T-helper 2 cell treated with Interferon-gamma antibody and Interleukin-4, amounts not matched to agents 100 ng/mL and 5 ng/mL, for 36 hours (primary cell): Measurements from ENCODE around the gene STK36. TPM values are rescaled to one million over a fixed set of nuclear protein-coding genes. Genes with fewer than 3 reads are reported as not detected.

Experiments used
- intact Hi-C: fragments of 100-400 bp; cut with micrococcal nuclease; formaldehyde crosslinking; loops from one replicate; pipeline ENCODE4 v1.15.1; 2023
- total RNA-seq: library from RNA; stranded (reverse); gene quantifications from 2 replicates; pipeline ENCODE4 v1.2.3, GENCODE V29; 2022

Gene STK36, protein sequence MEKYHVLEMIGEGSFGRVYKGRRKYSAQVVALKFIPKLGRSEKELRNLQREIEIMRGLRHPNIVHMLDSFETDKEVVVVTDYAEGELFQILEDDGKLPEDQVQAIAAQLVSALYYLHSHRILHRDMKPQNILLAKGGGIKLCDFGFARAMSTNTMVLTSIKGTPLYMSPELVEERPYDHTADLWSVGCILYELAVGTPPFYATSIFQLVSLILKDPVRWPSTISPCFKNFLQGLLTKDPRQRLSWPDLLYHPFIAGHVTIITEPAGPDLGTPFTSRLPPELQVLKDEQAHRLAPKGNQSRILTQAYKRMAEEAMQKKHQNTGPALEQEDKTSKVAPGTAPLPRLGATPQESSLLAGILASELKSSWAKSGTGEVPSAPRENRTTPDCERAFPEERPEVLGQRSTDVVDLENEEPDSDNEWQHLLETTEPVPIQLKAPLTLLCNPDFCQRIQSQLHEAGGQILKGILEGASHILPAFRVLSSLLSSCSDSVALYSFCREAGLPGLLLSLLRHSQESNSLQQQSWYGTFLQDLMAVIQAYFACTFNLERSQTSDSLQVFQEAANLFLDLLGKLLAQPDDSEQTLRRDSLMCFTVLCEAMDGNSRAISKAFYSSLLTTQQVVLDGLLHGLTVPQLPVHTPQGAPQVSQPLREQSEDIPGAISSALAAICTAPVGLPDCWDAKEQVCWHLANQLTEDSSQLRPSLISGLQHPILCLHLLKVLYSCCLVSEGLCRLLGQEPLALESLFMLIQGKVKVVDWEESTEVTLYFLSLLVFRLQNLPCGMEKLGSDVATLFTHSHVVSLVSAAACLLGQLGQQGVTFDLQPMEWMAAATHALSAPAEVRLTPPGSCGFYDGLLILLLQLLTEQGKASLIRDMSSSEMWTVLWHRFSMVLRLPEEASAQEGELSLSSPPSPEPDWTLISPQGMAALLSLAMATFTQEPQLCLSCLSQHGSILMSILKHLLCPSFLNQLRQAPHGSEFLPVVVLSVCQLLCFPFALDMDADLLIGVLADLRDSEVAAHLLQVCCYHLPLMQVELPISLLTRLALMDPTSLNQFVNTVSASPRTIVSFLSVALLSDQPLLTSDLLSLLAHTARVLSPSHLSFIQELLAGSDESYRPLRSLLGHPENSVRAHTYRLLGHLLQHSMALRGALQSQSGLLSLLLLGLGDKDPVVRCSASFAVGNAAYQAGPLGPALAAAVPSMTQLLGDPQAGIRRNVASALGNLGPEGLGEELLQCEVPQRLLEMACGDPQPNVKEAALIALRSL (N-terminal part only)
- 13.6 TPM in 2 replicates for total RNA-seq

DNA sequence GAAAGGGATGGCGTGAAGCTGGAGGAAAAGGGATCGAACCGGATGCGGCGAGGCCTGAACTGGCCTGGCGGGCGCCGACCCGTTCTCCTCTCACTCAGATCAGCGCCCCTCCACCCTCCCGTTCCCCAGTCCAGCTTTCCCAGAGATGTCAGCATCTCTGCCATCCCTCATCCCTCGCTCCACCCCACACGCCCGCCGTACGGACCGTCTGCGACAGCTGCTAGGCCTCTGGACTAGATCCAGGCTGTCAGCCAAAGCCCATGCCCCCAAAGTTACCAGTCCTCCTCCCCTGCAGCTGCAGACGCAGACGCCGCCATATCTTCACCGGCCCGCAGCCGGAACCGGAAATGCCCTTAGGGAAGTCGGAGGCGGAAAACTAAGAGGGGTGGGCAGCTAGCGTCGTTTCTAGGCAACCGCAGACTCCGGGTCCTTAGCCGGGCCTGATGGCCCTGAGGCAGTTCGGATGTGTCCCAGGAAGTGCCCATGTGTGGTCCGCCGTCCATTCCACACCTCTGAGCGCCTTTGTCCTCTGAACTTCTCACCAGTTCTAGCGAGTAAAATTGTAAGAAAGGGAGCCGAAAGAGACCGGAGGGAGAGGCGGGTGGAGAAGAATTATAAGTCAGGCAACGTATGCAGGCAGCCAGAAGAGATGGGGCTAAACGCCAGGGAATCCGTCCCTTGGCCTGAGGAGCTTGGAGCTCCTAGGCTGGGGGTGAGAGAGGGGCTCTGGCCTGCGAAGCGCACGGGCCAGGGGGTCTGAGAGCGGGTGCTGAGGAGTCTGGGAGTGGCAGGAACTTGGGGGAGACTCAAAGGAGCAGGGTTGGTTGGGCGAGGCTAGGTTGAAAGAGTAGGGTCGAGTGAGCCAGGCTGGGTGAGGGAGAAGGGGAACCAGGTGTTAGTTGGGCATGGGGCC lies at the start of gene STK36, which contains the start of gene RNF25:
STK36 (plus strand) TSS at position 433 of the 913 bp plus-strand sequence. CDS start 744 bp downstream, outside the sequence.
RNF25 (minus strand) TSS at position 349 of the 913 bp plus-strand sequence; CDS start at position 317, 32 bp downstream.
- intact Hi-C loops, result loop anchor here (1.0 to 5.0 kb wide), 5 partner anchors 13 to 535 kb away; partner anchors contain the start of genes AAMP, BCS1L, CNOT9 and PNKD

DNA sequence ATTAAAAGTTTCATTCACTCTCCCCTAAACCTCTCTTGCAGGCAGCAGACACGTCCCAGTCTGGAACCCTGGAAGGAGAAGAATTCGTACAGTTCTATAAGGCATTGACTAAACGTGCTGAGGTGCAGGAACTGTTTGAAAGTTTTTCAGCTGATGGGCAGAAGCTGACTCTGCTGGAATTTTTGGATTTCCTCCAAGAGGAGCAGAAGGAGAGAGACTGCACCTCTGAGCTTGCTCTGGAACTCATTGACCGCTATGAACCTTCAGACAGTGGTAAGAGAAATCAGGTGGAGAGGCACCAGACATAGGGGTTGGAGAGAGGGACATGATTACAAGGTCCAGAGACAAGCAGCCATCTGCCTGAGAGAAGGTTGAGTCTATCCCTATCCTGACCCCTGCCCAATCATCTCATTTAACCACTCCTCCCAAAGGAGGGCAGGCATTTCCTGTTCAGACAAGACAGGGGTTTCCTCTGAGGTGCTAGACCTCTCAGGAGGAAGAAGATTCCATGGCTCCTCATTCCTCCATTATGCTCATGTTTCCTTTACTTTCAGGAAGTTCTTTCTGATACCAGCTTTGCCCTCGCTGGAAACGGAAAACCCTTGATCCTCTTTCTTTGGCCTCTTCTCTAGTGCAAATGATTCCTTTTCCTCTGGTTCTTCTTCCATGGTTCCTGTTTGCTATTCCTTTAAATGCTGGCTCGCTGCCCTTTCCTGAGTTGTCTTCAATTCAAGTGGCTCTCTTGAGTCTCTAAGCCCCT lies 49.1 kb upstream of the STK36 start:
- intact Hi-C loops, result no loop called here

GRCh38 chr2:218623366-218623705 lies 48.5 kb upstream of the STK36 start:
- intact Hi-C loops, result no loop called here

GRCh38 chr2:218626369-218626768 lies 45.5 kb upstream of the STK36 start:
- intact Hi-C loops, result no loop called here

DNA sequence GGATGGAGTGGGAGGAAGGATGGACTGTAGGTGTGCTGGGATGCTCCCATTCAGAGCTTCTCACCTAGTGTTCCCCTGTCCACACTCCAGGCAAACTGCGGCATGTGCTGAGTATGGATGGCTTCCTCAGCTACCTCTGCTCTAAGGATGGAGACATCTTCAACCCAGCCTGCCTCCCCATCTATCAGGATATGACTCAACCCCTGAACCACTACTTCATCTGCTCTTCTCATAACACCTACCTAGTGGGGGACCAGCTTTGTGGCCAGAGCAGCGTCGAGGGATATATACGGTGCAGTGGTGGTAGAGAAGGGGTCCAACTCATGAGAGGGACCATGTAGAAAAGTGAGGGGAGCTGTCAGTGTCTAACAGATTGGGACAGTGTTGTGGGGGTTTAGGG lies 43.9 kb upstream of the STK36 start:
- intact Hi-C loops, result no loop called here

GRCh38 chr2:218631837-218632236 lies 40.0 kb upstream of the STK36 start:
- intact Hi-C loops, result no loop called here

DNA sequence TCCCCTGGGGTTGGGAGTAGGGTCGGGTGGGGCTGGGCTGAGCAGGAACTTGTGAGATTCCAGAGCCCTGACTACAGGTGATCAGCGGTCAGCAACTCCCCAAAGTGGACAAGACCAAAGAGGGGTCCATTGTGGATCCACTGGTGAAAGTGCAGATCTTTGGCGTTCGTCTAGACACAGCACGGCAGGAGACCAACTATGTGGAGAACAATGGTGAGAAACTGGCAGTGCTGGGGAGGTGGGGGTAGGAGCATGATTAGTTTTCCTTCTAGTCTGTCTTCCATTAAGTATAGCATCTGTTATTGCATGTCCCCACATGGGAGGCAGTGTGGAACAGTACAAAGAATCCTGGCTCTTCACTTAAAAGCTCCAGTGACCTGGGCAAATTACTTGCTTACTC lies 36.2 kb upstream of the STK36 start:
- intact Hi-C loops, result no loop called here

DNA sequence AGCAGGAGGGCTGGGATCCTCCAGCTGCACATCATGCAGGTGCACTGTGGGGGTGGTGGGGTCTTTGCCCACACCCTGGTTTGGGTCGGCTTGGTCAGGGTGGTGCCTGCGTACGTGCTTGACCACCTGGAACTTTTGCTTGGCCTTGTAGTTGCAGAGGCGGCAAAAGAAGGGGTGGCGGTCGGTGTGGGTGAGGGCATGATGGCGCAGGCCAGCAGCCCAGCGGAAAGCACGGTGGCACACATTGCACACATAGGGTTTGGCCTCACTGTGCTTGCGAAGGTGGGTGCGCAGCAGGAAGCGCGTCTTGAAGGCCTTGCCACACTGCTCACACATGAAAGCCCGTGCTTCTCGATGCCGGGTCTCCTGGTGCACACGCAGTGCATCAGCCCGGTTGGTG lies 33.5 kb upstream of the STK36 start:
- intact Hi-C loops, result no loop called here

DNA sequence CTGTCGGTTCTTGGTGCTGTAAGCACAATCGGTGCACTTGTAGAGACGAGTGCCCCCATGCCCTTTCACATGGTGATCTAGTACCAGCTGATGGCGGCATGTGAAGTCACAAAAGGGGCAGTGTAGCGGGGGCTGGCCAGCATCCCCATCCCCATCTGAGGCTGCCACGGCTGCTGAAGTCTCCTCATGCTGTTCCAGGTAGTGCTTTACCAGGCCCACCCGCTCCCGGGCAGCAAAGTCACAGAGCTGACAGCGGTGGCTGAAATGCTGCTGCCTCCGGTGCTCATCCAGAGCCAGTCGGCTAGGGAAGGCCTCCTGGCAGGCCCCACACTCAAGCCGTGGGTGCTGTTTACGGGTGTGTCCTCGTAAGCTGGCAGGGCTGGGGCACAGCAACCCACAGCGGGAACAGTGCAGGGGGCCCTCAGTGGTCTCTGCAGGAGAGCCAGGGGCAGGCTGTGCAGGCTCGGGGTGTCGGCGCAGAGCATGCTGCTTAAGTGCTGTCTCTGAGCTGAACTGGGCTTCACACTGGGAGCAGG lies 29.7 kb upstream of the STK36 start:
- intact Hi-C loops, result no loop called here

GRCh38 chr2:218642786-218643185 lies 29.1 kb upstream of the STK36 start:
- intact Hi-C loops, result no loop called here

- intact Hi-C loops, result no loop called here
These were observed 28.1 kb upstream of the STK36 start for GRCh38 chr2:218643751-218644310.

GRCh38 chr2:218644721-218645120 lies 27.2 kb upstream of the STK36 start:
- intact Hi-C loops, result no loop called here

DNA sequence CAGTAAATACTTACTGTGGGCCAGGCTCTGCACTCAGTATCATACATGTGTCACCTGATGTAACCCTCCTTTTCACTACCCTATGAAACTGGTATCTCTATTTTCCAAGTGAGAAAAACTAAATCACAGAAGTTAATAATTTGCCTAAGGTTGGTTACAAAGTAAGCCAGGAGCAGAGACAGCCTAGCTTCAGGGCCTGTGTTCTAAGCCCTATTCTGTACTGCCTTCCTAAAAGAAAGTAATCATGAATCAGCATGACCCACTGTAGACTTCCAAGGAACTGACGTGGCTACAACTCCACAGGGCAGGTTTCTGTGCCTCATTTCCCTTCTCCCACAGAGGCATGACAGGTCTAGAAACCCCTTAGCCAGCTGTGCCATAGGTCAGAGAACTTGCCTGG lies 26.8 kb upstream of the STK36 start:
- intact Hi-C loops, result no loop called here

GRCh38 chr2:218648088-218648786 lies 23.6 kb upstream of the STK36 start:
- intact Hi-C loops, result loop anchor here (1.0 to 2.0 kb wide), 3 partner anchors 199 to 355 kb away; partner anchors contain the start of gene TMBIM1

DNA sequence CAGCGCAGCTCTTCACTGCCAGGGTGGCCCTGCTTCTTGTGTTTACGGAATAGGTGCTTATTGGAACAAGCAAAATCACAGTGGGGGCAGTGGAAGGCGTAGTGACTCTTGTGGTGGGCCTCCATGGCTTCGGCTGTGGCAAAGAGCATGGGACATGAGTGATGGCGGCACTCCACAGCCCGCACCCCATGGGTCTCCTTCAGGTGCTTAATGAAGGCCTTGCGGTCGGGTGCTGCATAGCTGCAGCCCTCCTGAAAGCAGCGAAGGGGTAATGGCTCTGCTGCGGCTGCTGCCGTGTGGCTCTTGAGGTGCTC lies 23.1 kb upstream of the STK36 start:
- intact Hi-C loops, result loop anchor here (1.0 to 2.0 kb wide), 3 partner anchors 199 to 356 kb away; partner anchors contain the start of gene TMBIM1

GRCh38 chr2:218655751-218656150 lies 16.1 kb upstream of the STK36 start:
- intact Hi-C loops, result no loop called here

DNA sequence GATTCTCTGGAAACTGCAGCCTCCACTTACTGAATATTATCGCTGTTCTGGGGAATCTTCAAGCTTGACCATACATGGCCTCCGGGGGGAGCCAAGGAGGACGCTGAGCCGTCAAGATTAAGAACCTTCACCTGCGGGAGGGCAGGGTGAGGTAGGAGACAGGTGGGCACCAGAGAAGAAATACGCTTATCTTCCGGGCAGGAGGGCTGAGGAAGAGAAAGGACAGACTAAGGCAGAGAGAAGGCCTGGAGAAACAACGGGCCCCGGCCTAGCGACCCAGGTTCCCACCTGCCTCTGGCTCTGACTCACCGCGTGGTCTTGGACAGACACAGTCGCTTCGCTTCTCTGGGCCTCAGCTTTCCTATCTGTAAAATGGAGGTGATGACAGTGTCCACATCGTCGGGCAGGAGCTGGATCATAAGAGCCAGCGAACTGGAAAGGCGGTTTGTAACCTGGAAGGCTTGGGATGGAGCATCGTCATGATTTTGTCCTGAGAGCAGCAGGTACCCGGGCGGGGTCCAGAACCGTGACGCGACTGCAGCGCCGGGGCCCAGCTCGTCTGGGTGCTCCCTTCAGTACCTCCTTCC lies 13.1 kb upstream of the STK36 start:
- intact Hi-C loops, result loop anchor here (1.0 to 2.0 kb wide), 8 partner anchors 14 to 388 kb away; partner anchors contain the start of genes AAMP, CNOT9, PNKD and RNF25
